IMR-90 (cell line): Measurements from ENCODE around the gene TMEM131. TPM values are rescaled to one million over a fixed set of nuclear protein-coding genes. Genes with fewer than 3 reads are reported as not detected.

Experiments
- ATAC-seq: fragments of 200-7000 bp; cut with Tn5 transposase; 2 replicates; pipeline ENCODE4 v1.9.1; 2020; ENCODE audit warnings: low read depth, mild to moderate bottlenecking, moderate library complexity
- BruUV-seq: library from RNA; stranded (reverse); fragments of 400-500 nt; replicated peaks from 2 replicates; lab custom pipeline; 2021; lab: Mats Ljungman, UMichigan
- CTCF ChIA-PET: fragments of 300-600 bp; formaldehyde crosslinking; extraction: SDS; loops from one replicate; lab custom pipeline; 2021; ENCODE audit warnings: antibody characterized with exemption; lab: Yijun Ruan, JAX
- POLR2A ChIA-PET: fragments of 300-600 bp; sonication (Branson Sonifier 250); formaldehyde crosslinking; loops from one replicate; lab custom pipeline; 2022; ENCODE audit warnings: antibody characterized with exemption; ENCODE audit not compliant: unreplicated experiment; lab: Charles Lee
- DNase-seq: peaks from one replicate; pipeline ENCODE4 v3.0.0; 2013
- H2AFZ ChIP-seq: replicated peaks from 2 replicates; pipeline ENCODE3; 2013; ENCODE audit warnings: low read length, mild to moderate bottlenecking; ENCODE audit not compliant: poor library complexity
- H2AK5ac ChIP-seq: 2 replicates; pipeline ENCODE4 v1.6.1; 2013; ENCODE audit warnings: low read depth, low read length, inconsistent platforms
- H2AK9ac ChIP-seq: replicated peaks from 2 replicates; pipeline ENCODE3; 2013; ENCODE audit warnings: mild to moderate bottlenecking, low read depth, low read length, moderate library complexity; ENCODE audit not compliant: poor library complexity
- H2BK120ac ChIP-seq: 2 replicates; pipeline ENCODE4 v1.6.1; 2013; ENCODE audit warnings: low read depth, low read length, inconsistent platforms
- H2BK15ac ChIP-seq: 3 replicates; pipeline ENCODE4 v1.6.1; 2013; ENCODE audit warnings: low read depth, low read length, inconsistent platforms
- H2BK20ac ChIP-seq: 2 replicates; pipeline ENCODE4 v1.6.1; 2013; ENCODE audit warnings: low read depth, mild to moderate bottlenecking, inconsistent platforms, low read length, moderate library complexity
- H2BK5ac ChIP-seq: 2 replicates; pipeline ENCODE4 v1.6.1; 2013; ENCODE audit warnings: mild to moderate bottlenecking, low read depth, low read length, inconsistent platforms; ENCODE audit not compliant: poor library complexity, severe bottlenecking
- H3K14ac ChIP-seq: replicated peaks from 2 replicates; pipeline ENCODE4 v1.6.1; 2013; ENCODE audit warnings: low read depth, low read length, inconsistent platforms
- H3K18ac ChIP-seq: 2 replicates; pipeline ENCODE4 v1.6.1; 2013; ENCODE audit warnings: low read depth, low read length, control low read depth
- H3K23ac ChIP-seq: 2 replicates; pipeline ENCODE4 v1.6.1; 2013; ENCODE audit warnings: low read depth, low read length, inconsistent platforms
- H3K27ac ChIP-seq: 2 replicates; pipeline ENCODE4 v1.5.1; 2013; ENCODE audit warnings: mild to moderate bottlenecking, control low read depth, low read length; ENCODE audit not compliant: insufficient read depth
- H3K27me3 ChIP-seq: 2 replicates; pipeline ENCODE4 v1.6.1; 2013; ENCODE audit warnings: low read length; ENCODE audit not compliant: control insufficient read depth, insufficient read depth
- H3K36me3 ChIP-seq: 2 replicates; pipeline ENCODE4 v1.6.1; 2013; ENCODE audit warnings: low read length, mixed read lengths; ENCODE audit not compliant: control insufficient read depth, insufficient read depth
- H3K4ac ChIP-seq: 2 replicates; pipeline ENCODE4 v1.6.1; 2013; ENCODE audit warnings: low read depth, low read length, inconsistent platforms
- H3K4me1 ChIP-seq: 2 replicates; pipeline ENCODE4 v1.6.1; 2013; ENCODE audit warnings: low read length, mixed read lengths; ENCODE audit not compliant: control insufficient read depth, insufficient read depth
- H3K4me2 ChIP-seq: 2 replicates; pipeline ENCODE4 v1.6.1; 2013; ENCODE audit warnings: low read depth, mild to moderate bottlenecking, control low read depth, low read length, moderate library complexity
- H3K4me3 ChIP-seq: 2 replicates; pipeline ENCODE4 v1.5.1; 2013; ENCODE audit warnings: low read depth, mild to moderate bottlenecking, control low read depth, low read length, moderate library complexity; ENCODE audit not compliant: insufficient read depth
- H3K56ac ChIP-seq: 2 replicates; pipeline ENCODE4 v1.6.1; 2013; ENCODE audit warnings: low read length, inconsistent platforms; ENCODE audit not compliant: insufficient read depth; ENCODE audit errors: extremely low read depth
- H3K79me1 ChIP-seq, 2 experiments: 2 replicates each; pipeline ENCODE4 v1.6.1; 2013; ENCODE audit warnings: low read length in 2 of 2, inconsistent platforms in 1 of 2, low read depth in 1 of 2
- H3K9ac ChIP-seq: 2 replicates; pipeline ENCODE4 v1.6.1; 2013; ENCODE audit warnings: low read depth, low read length, control low read depth
- H3K9me1 ChIP-seq: 2 replicates; pipeline ENCODE4 v1.6.1; 2013; ENCODE audit warnings: low read length, inconsistent platforms; ENCODE audit not compliant: insufficient read depth
- H3K9me3 ChIP-seq: 2 replicates; pipeline ENCODE4 v1.6.1; 2013; ENCODE audit warnings: low read length; ENCODE audit not compliant: control insufficient read depth, insufficient read depth
- H4K20me1 ChIP-seq: 2 replicates; pipeline ENCODE4 v1.6.1; 2013; ENCODE audit warnings: low read length, inconsistent platforms; ENCODE audit not compliant: insufficient read depth
- H4K5ac ChIP-seq: 2 replicates; pipeline ENCODE4 v1.6.1; 2013; ENCODE audit warnings: mild to moderate bottlenecking, low read depth, low read length, control low read depth
- H4K8ac ChIP-seq, 2 experiments: 2 replicates each; pipeline ENCODE4 v1.6.1; 2013; ENCODE audit warnings: low read depth in 2 of 2, low read length in 2 of 2, control low read depth in 1 of 2, inconsistent platforms in 1 of 2
- H4K91ac ChIP-seq: 2 replicates; pipeline ENCODE4 v1.6.1; 2013; ENCODE audit warnings: low read depth, low read length, inconsistent platforms; ENCODE audit not compliant: insufficient read depth
- BHLHE40 ChIP-seq: fragments of 150-350 bp; IDR thresholded peaks from 2 replicates; pipeline ENCODE4 v1.6.1; 2016; ENCODE audit warnings: mild to moderate bottlenecking, low read depth, low read length
- CHD1 ChIP-seq: IDR thresholded peaks from 2 replicates; pipeline ENCODE4 v1.6.1; 2012; ENCODE audit warnings: low read depth, low read length, improper control_type of control experiment
- ELK1 ChIP-seq: fragments of 150-350 bp; IDR thresholded peaks from 2 replicates; pipeline ENCODE4 v1.6.1; 2016; ENCODE audit warnings: low read depth, mild to moderate bottlenecking, low read length, moderate library complexity, borderline replicate concordance
- MAFK ChIP-seq: IDR thresholded peaks from 2 replicates; pipeline ENCODE4 v1.6.1; 2012; ENCODE audit warnings: low read depth, low read length, improper control_type of control experiment
- MXI1 ChIP-seq: IDR thresholded peaks from 2 replicates; pipeline ENCODE4 v1.6.1; 2012; ENCODE audit warnings: low read depth, mild to moderate bottlenecking, low read length, moderate library complexity, borderline replicate concordance
- NFE2L2 ChIP-seq: fragments of 150-350 bp; IDR thresholded peaks from 2 replicates; pipeline ENCODE4 v1.6.1; 2016; ENCODE audit warnings: low read depth, mild to moderate bottlenecking, low read length
- POLR2A ChIP-seq: IDR thresholded peaks from 2 replicates; pipeline ENCODE4 v1.6.1; 2012; ENCODE audit warnings: mild to moderate bottlenecking, low read depth, low read length
- WGBS, 2 experiments: methylation state at CpG; one replicate each; pipeline versions ENCODE4 v1.1.5 to v1.1.7; 2013; ENCODE audit warnings: missing lambda C conversion rate in 2 of 2; ENCODE audit not compliant: insufficient read length in 1 of 2; ENCODE audit errors: extremely low coverage in 2 of 2; 5-methylcytosine and 5-hydroxymethylcytosine counted together
- dilution Hi-C: fragments of 300-500 bp; cut with HindIII; formaldehyde crosslinking; loops from one replicate; pipeline ENCODE4 v1.14.3; 2018; ENCODE audit warnings: low sequenced_read_pairs; ENCODE audit not compliant: unreplicated experiment
- in situ Hi-C: fragments of 300-500 bp; cut with MboI; formaldehyde crosslinking; loops from 3 replicates; pipeline ENCODE4 v1.14.3; 2019; ENCODE audit warnings: low sequenced_read_pairs, inconsistent platforms, mixed read lengths
- intact Hi-C: fragments of 100-400 bp; cut with micrococcal nuclease; formaldehyde crosslinking; loops from 2 replicates; pipeline ENCODE4 v1.10.0; 2022
- polyA plus RNA-seq, 3 experiments: library from polyadenylated mRNA; depleted of rRNA; stranded (reverse); fragments of >200 nt; gene quantifications; 2 replicates each; pipeline ENCODE4 v1.2.3, GENCODE V29; 2012; ENCODE audit warnings: low replicate concordance in 1 of 3
- total RNA-seq: library from RNA; depleted of rRNA; stranded (reverse); fragments of >200 nt; gene quantifications from 2 replicates; pipeline ENCODE4 v1.2.3, GENCODE V29; 2012

Gene TMEM131
- total and polyA plus RNA-seq, 2 of the 4 experiments (the other 2 are of a cell fraction): 13.3 to 14.0 TPM

DNA sequence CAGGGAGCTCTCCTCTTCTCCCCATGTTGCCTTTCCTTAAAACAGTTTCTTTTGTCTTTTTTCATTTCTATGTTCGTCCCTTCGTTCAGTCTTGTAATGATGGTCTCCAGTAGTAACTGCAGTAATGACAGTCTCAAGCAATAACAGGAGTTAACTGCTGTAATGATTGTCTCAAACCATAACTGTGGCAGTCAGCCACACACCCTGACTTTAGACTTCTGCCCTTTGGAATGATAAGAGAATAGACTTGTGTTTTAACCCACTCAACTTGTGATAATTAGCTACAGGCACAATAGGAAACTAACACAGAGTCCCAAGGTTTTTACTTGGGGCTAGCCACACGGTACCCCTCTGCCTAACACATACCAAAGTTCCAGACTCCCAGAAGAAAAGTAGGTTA is 12.1 kb downstream of the TMEM131 start:
- Histone ChIP-seq H3K27me3 (no peaks in the 10 kb centered on the region), H2BK120ac (no peak overlapping the region), H2AK5ac (no peak overlapping the region), H3K4me2 (no peak overlapping the region), H2BK20ac (no peak overlapping the region), H2BK15ac (no peak overlapping the region), H3K14ac (no peak overlapping the region), H3K56ac (no peak overlapping the region), H4K8ac (no peak overlapping the region), H2AK9ac (no peak overlapping the region), H2AFZ (no peak overlapping the region), H3K4me3 (no peak overlapping the region), H3K9me3 (peaks cover 8% of the 10 kb centered on the region), H3K23ac (no peak overlapping the region), H4K20me1 (peaks cover 36% of the 10 kb centered on the region; the same call in 1 of the 2 replicates), H3K9me1 (no peaks in the 10 kb centered on the region), H3K4ac (no peak overlapping the region), H3K36me3 (peaks cover 1% of the 10 kb centered on the region; the same call in 1 of the 2 replicates), H2BK5ac (no peak overlapping the region), H3K79me1 (peaks cover 33 to 54% of the 10 kb centered on the region in 2 experiments), H3K4me1 (no peaks in the 10 kb centered on the region), H3K27ac (no peak overlapping the region), H3K9ac (no peak overlapping the region), H3K18ac (no peak overlapping the region), H4K5ac (no peak overlapping the region), H4K91ac (no peak overlapping the region)
- POLR2A ChIA-PET: no interaction called here
- WGBS, 2 experiments: no CpG with 5 or more reads among the region's 3 CpGs
- CTCF ChIA-PET: no interaction called here
- no peak for DNase-seq
- intact Hi-C loops: no loop called here
- ATAC-seq: no peak
- no TSS peak for BruUV-seq
- TF ChIP-seq ELK1 (no peak), NFE2L2 (no peak), BHLHE40 (no peak), CHD1 (no peak), POLR2A (no peak), MXI1 (no peak), MAFK (no peak)
- dilution Hi-C loops: no loop called here
- in situ Hi-C loops: no loop called here
